ENCODE data around the gene EXD3.

EXD3 gene

GRCh38 chr9:137465000-137465719 lies 42.2 kb upstream of the EXD3 start:
- DNase-seq (ENCODE audit: insufficient read length, low spot score) (no peak), FAIRE-seq (no peak)
- TF ChIP-seq CTCF (IDR thresholded peaks at IDR 0.05; ENCODE audit: insufficient read depth, missing control alignments): no peak

GRCh38 chr9:137464291-137464999 lies 41.5 kb upstream of the EXD3 start:
- no peak for FAIRE-seq

GRCh38 chr9:137463931-137464290 lies 40.9 kb upstream of the EXD3 start:
- no peak for TF ChIP-seq CTCF (IDR thresholded peaks at IDR 0.05; ENCODE audit: insufficient read depth, missing control alignments)
- DNase-seq (ENCODE audit: insufficient read length, low spot score): no peak
- no peak for FAIRE-seq

More at GRCh38 chr9:137464291-137464999, 41.5 kb upstream of the EXD3 start:
- no peak for DNase-seq (ENCODE audit: insufficient read length, low spot score)
- TF ChIP-seq CTCF (IDR thresholded peaks at IDR 0.05; ENCODE audit: insufficient read depth, missing control alignments): no peak

GRCh38 chr9:137462986-137463930 lies 40.3 kb upstream of the EXD3 start:
- no peak for DNase-seq (ENCODE audit: insufficient read length, low spot score)
- no peak for FAIRE-seq
- TF ChIP-seq CTCF (IDR thresholded peaks at IDR 0.05; ENCODE audit: insufficient read depth, missing control alignments): no peak

GRCh38 chr9:137462396-137462985 lies 39.5 kb upstream of the EXD3 start:
- DNase-seq (ENCODE audit: insufficient read length, low spot score) (no peak), FAIRE-seq (no peak)
- TF ChIP-seq CTCF (IDR thresholded peaks at IDR 0.05; ENCODE audit: insufficient read depth, missing control alignments): no peak

- FAIRE-seq: no peak
- no peak for DNase-seq (ENCODE audit: insufficient read length, low spot score)
- TF ChIP-seq CTCF (IDR thresholded peaks at IDR 0.05; ENCODE audit: insufficient read depth, missing control alignments): no peak
Measured at GRCh38 chr9:137461663-137462395, 38.9 kb upstream of the EXD3 start.
